H1 (cell line): ENCODE data around the gene SGK2. TPM values are rescaled to one million over a fixed set of nuclear protein-coding genes. Genes with fewer than 3 reads are reported as not detected.

Experiments
- CTCF ChIA-PET: fragments of 300-600 bp; sonication (Branson Sonifier 250); formaldehyde crosslinking; loops from one replicate; lab custom pipeline; 2021; ENCODE audit not compliant: partially characterized antibody; lab: Charles Lee
- POLR2A ChIA-PET: fragments of 300-600 bp; sonication (Branson Sonifier 250); formaldehyde crosslinking; loops from one replicate; lab custom pipeline; 2021; ENCODE audit warnings: inconsistent platforms; ENCODE audit not compliant: partially characterized antibody; lab: Charles Lee
- DNase-seq, 2 experiments: peaks; one replicate each; pipeline versions ENCODE4 v3.0.0 to v3.0.0-alpha.2; 2010 to 2022; ENCODE audit warnings: low spot score in 2 of 2, low read depth in 1 of 2, mixed read lengths in 1 of 2
- FAIRE-seq: peaks from 2 replicates; lab custom pipeline; 2011; peaks lifted over from hg19 to GRCh38; lab: Jason Lieb, UNC
- H2AFZ ChIP-seq: 2 replicates; pipeline ENCODE4 v1.8.1; 2012; ENCODE audit warnings: low read length, inconsistent platforms
- H2AK5ac ChIP-seq: 2 replicates; pipeline ENCODE4 v1.6.1; 2013; ENCODE audit warnings: low read depth, low read length
- H2BK120ac ChIP-seq: replicated peaks from 2 replicates; pipeline ENCODE3; 2013; ENCODE audit warnings: low read depth, low read length, inconsistent platforms
- H2BK12ac ChIP-seq: 2 replicates; pipeline ENCODE4 v1.6.1; 2013; ENCODE audit warnings: low read depth, low read length
- H2BK15ac ChIP-seq: 2 replicates; pipeline ENCODE4 v1.6.1; 2013; ENCODE audit warnings: low read length
- H2BK20ac ChIP-seq: 2 replicates; pipeline ENCODE4 v1.6.1; 2013; ENCODE audit warnings: low read length
- H2BK5ac ChIP-seq: 2 replicates; pipeline ENCODE4 v1.6.1; 2013; ENCODE audit warnings: low read depth, low read length
- H3K14ac ChIP-seq: 2 replicates; pipeline ENCODE4 v1.6.1; 2013; ENCODE audit warnings: inconsistent platforms; ENCODE audit not compliant: insufficient read length
- H3K18ac ChIP-seq: 2 replicates; pipeline ENCODE4 v1.6.1; 2013; ENCODE audit warnings: low read length; ENCODE audit errors: extremely low read depth
- H3K23ac ChIP-seq: 2 replicates; pipeline ENCODE4 v1.6.1; 2013; ENCODE audit warnings: inconsistent platforms; ENCODE audit not compliant: insufficient read length
- H3K23me2 ChIP-seq: 2 replicates; pipeline ENCODE4 v1.6.1; 2013; ENCODE audit warnings: low read depth, low read length
- H3K27ac ChIP-seq: 2 replicates; pipeline ENCODE4 v1.6.1; 2011; ENCODE audit warnings: low read depth, low read length, inconsistent platforms
- H3K27me3 ChIP-seq, 4 experiments: replicated peaks in 1 of 4; 1 replicate in 1 of 4; 2 replicates in 3 of 4; pipeline versions ENCODE4 v1.6.1 to v1.8.1; 2011 to 2013; ENCODE audit warnings: low read length in 3 of 4, mild to moderate bottlenecking in 3 of 4, inconsistent platforms in 2 of 4, mixed read lengths in 2 of 4, moderate library complexity in 1 of 4; ENCODE audit not compliant: control insufficient read depth in 3 of 4, insufficient read depth in 3 of 4; ENCODE audit errors: extremely low read depth in 1 of 4
- H3K36me3 ChIP-seq, 4 experiments: 2 replicates each; pipeline versions ENCODE4 v1.6.1 to v1.8.1; 2011 to 2013; ENCODE audit warnings: mild to moderate bottlenecking in 4 of 4, low read length in 3 of 4, moderate library complexity in 2 of 4, control low read depth in 1 of 4, inconsistent platforms in 1 of 4; ENCODE audit not compliant: insufficient read depth in 4 of 4, control insufficient read depth in 2 of 4
- H3K4ac ChIP-seq: replicated peaks from 2 replicates; pipeline ENCODE3; 2013; ENCODE audit warnings: low read length, low read depth, mixed read lengths, inconsistent platforms; ENCODE audit not compliant: insufficient read length
- H3K4me1 ChIP-seq, 4 experiments: replicated peaks in 1 of 4; 1 replicate in 1 of 4; 2 replicates in 3 of 4; pipeline versions ENCODE4 v1.6.1 to v1.8.1; 2011 to 2013; ENCODE audit warnings: low read length in 3 of 4, inconsistent platforms in 2 of 4, mixed read lengths in 1 of 4; ENCODE audit not compliant: insufficient read depth in 4 of 4, control insufficient read depth in 3 of 4
- H3K4me2 ChIP-seq, 2 experiments: 2 replicates each; pipeline versions ENCODE4 v1.6.1 to v1.8.1; 2011 to 2013; ENCODE audit warnings: low read depth in 2 of 2, low read length in 2 of 2, control low read depth in 1 of 2, inconsistent platforms in 1 of 2, mild to moderate bottlenecking in 1 of 2; ENCODE audit not compliant: insufficient read depth in 1 of 2
- H3K4me3 ChIP-seq, 4 experiments: fragments of 200-600, 300-600 bp in 1 of 4; sonication (generic), shearing (Covaris generic), sonication (Bioruptor Twin) in 1 of 4; 2 replicates each; pipeline versions ENCODE4 v1.5.1 to v1.8.1; 2011 to 2016; ENCODE audit warnings: low read length in 4 of 4, low read depth in 3 of 4, control low read depth in 2 of 4, inconsistent platforms in 2 of 4, mild to moderate bottlenecking in 2 of 4, mixed read lengths in 1 of 4, moderate library complexity in 1 of 4; ENCODE audit not compliant: insufficient read depth in 2 of 4; ENCODE audit errors: extremely low read depth in 1 of 4
- H3K56ac ChIP-seq: replicated peaks from 2 replicates; pipeline ENCODE3; 2013; ENCODE audit warnings: low read depth, mild to moderate bottlenecking, mixed read lengths, low read length, inconsistent platforms; ENCODE audit not compliant: insufficient read length
- H3K79me1 ChIP-seq: 2 replicates; pipeline ENCODE4 v1.6.1; 2013; ENCODE audit warnings: low read depth, low read length, control low read depth
- H3K79me2 ChIP-seq, 2 experiments: 2 replicates each; pipeline versions ENCODE4 v1.6.1 to v1.8.1; 2012 to 2013; ENCODE audit warnings: low read length in 2 of 2, mild to moderate bottlenecking in 2 of 2, inconsistent platforms in 1 of 2; ENCODE audit not compliant: insufficient read depth in 2 of 2, control insufficient read depth in 1 of 2
- H3K9ac ChIP-seq, 4 experiments: replicated peaks in 1 of 4; 1 replicate in 1 of 4; 2 replicates in 3 of 4; pipeline versions ENCODE4 v1.6.1 to v1.8.1; 2011 to 2013; ENCODE audit warnings: low read depth in 3 of 4, low read length in 3 of 4, control low read depth in 2 of 4, mild to moderate bottlenecking in 2 of 4, moderate library complexity in 2 of 4, inconsistent platforms in 1 of 4; ENCODE audit errors: extremely low read depth in 1 of 4
- H3K9me3 ChIP-seq, 2 experiments: 2 replicates each; pipeline versions ENCODE4 v1.6.1 to v1.8.1; 2012 to 2013; ENCODE audit warnings: mild to moderate bottlenecking in 2 of 2, moderate library complexity in 2 of 2, control low read depth in 1 of 2, inconsistent platforms in 1 of 2, low read depth in 1 of 2, low read length in 1 of 2, mixed read lengths in 1 of 2; ENCODE audit not compliant: insufficient read depth in 2 of 2
- H4K20me1 ChIP-seq, 2 experiments: replicated peaks in 1 of 2; 2 replicates each; pipeline versions ENCODE3 to v1.8.1; 2011 to 2013; ENCODE audit warnings: inconsistent platforms in 2 of 2, low read length in 2 of 2, mild to moderate bottlenecking in 1 of 2; ENCODE audit not compliant: insufficient read depth in 2 of 2, control insufficient read depth in 1 of 2
- H4K5ac ChIP-seq: 2 replicates; pipeline ENCODE4 v1.6.1; 2013; ENCODE audit warnings: low read length, low read depth, mixed read lengths, inconsistent platforms; ENCODE audit not compliant: insufficient read length
- H4K8ac ChIP-seq: 2 replicates; pipeline ENCODE4 v1.8.0; 2013; ENCODE audit warnings: mild to moderate bottlenecking, moderate library complexity, low read length, inconsistent platforms; ENCODE audit not compliant: insufficient read depth; ENCODE audit errors: extremely low read depth
- H4K91ac ChIP-seq: replicated peaks from 2 replicates; pipeline ENCODE3; 2013; ENCODE audit warnings: low read length, mixed read lengths, inconsistent platforms; ENCODE audit not compliant: insufficient read length
- BCL11A ChIP-seq, 2 experiments: IDR thresholded peaks; one replicate each; pipeline ENCODE4 v1.6.1; 2011; ENCODE audit warnings: low read depth in 2 of 2, low read length in 2 of 2, mild to moderate bottlenecking in 2 of 2
- EGR1 ChIP-seq: IDR thresholded peaks from 2 replicates; pipeline ENCODE4 v1.6.1; 2011; ENCODE audit warnings: low read depth, low read length, borderline replicate concordance
- GABPA ChIP-seq: IDR thresholded peaks from 2 replicates; pipeline ENCODE4 v1.6.1; 2011; ENCODE audit warnings: mild to moderate bottlenecking, low read length, moderate library complexity, borderline replicate concordance; ENCODE audit not compliant: insufficient read depth
- KDM5A ChIP-seq: fragments of 200-600 bp; IDR thresholded peaks from 2 replicates; pipeline ENCODE4 v1.7.1; 2012; ENCODE audit warnings: mild to moderate bottlenecking, low read length, inconsistent platforms, mixed read lengths
- NRF1 ChIP-seq: IDR thresholded peaks from 2 replicates; pipeline ENCODE4 v1.6.1; 2011; ENCODE audit warnings: mild to moderate bottlenecking, low read depth, low read length, improper control_type of control experiment
- POLR2A ChIP-seq, 2 experiments: IDR thresholded peaks; 1 replicate in 1 of 2; 2 replicates in 1 of 2; pipeline ENCODE4 v1.6.1; 2011; ENCODE audit warnings: low read depth in 2 of 2, low read length in 2 of 2, mild to moderate bottlenecking in 2 of 2; ENCODE audit errors: control extremely low read depth in 1 of 2
- SAP30 ChIP-seq: fragments of 300-600 bp; sonication (generic); IDR thresholded peaks from 2 replicates; pipeline ENCODE4 v1.7.1; 2012; ENCODE audit warnings: low read length, moderate library complexity, mild to moderate bottlenecking, inconsistent platforms; ENCODE audit not compliant: insufficient read depth, insufficient replicate concordance
- SP2 ChIP-seq: IDR thresholded peaks from 2 replicates; pipeline ENCODE4 v1.6.1; 2012; ENCODE audit warnings: mild to moderate bottlenecking, low read length, inconsistent platforms
- SRF ChIP-seq: IDR thresholded peaks from 2 replicates; pipeline ENCODE4 v1.6.1; 2011; ENCODE audit warnings: mild to moderate bottlenecking, low read depth, low read length, moderate library complexity
- SUZ12 ChIP-seq: fragments of 200-600 bp; sonication (generic); IDR thresholded peaks from 2 replicates; pipeline ENCODE4 v1.6.1; 2012; ENCODE audit warnings: mild to moderate bottlenecking, inconsistent platforms, low read length, moderate library complexity, mixed read lengths
- WGBS, 2 experiments: shearing (Covaris generic) in 1 of 2; methylation state at CpG; one replicate each; pipeline versions ENCODE4 v1.1.6 to v1.1.7; 2013 to 2015; ENCODE audit warnings: low lambda C conversion rate in 2 of 2, mixed read lengths in 2 of 2, inconsistent platforms in 1 of 2, low coverage in 1 of 2, missing lambda C conversion rate in 1 of 2; ENCODE audit not compliant: insufficient replicate concordance in 2 of 2, insufficient coverage in 1 of 2, insufficient read length in 1 of 2; ENCODE audit errors: extremely low coverage in 1 of 2, missing lambda C conversion rate in 1 of 2; 5-methylcytosine and 5-hydroxymethylcytosine counted together
- polyA plus RNA-seq, 7 experiments: library from polyadenylated mRNA; depleted of rRNA in 3 of 7; stranded (reverse) in 5 of 7; unstranded in 2 of 7; fragments of >200 nt in 5 of 7; fragments of 200-250 nt in 2 of 7; gene quantifications; 1 replicate in 5 of 7; 2 replicates in 1 of 7; 4 replicates in 1 of 7; pipeline versions ENCODE4 v1.2.1 to v1.2.3, GENCODE V29; 2011 to 2013; ENCODE audit warnings: missing spikeins in 2 of 7, mixed read lengths in 2 of 7
- total RNA-seq: library from RNA; stranded (reverse); fragmentation: NEBNext Ultra II Directional; extraction: Animal tissue kit (Norgen Biotek cat#: 25700); gene quantifications from 2 replicates; pipeline ENCODE4 v1.2.1, GENCODE V29; 2021
- TF ChIP-seq, protein P1 (sequence below): IDR thresholded peaks from 2 replicates; pipeline ENCODE4 v1.6.1; 2011; ENCODE audit warnings: low read length, improper control_type of control experiment

SGK2 gene
- total and polyA plus RNA-seq, 2 of the 8 experiments (the other 6 are each of a cell fraction or from before 2014, with no cell fraction given): 0.21 TPM; not detected in 1

DNA sequence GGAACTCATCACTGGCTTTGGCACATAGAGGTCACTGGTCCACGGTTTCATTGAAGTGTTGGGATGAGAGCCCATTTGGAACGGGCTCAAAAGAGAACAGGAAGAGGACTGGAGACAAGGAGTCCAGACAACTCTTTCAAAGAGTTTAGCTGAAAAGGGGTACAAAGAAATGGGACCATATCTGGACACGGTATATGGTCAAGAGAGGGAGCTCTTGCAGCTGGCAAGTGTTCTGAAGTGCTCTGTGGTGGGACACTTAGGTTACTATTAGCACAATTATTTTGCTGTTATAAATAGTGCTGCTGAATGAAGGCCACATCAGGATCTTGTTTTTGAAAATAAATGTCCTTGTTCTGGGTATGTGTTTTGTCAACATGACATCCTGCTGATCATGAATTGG lies 4.6 kb downstream of the SGK2 start:
- Histone ChIP-seq H3K4ac (no peak overlapping the region), H3K56ac (no peak overlapping the region), H4K8ac (no peak overlapping the region), H3K18ac (no peak overlapping the region), H3K4me1 (no peaks in the 10 kb centered on the region; a peak in 1 of 7 replicates), H3K4me2 (no peak overlapping the region), H3K14ac (no peak overlapping the region), H2BK12ac (no peak overlapping the region), H2AK5ac (no peak overlapping the region), H3K23ac (no peak overlapping the region), H4K91ac (no peak overlapping the region), H3K79me1 (no peaks in the 10 kb centered on the region), H2BK20ac (no peak overlapping the region), H2AFZ (no peak overlapping the region), H3K23me2 (peaks cover 5% of the 10 kb centered on the region), H3K79me2 (no peaks in the 10 kb centered on the region), H2BK120ac (no peak overlapping the region), H3K27me3 (no peaks in the 10 kb centered on the region), H3K9ac (no peak overlapping the region), H2BK15ac (no peak overlapping the region), H4K5ac (no peak overlapping the region), H4K20me1 (no peaks in the 10 kb centered on the region), H3K4me3 (no peak overlapping the region), H2BK5ac (no peak overlapping the region), H3K36me3 (no peaks in the 10 kb centered on the region), H3K27ac (no peak overlapping the region), H3K9me3 (no peaks in the 10 kb centered on the region)
- WGBS, 2 experiments: 73% methylated on average over 3 of the region's 3 CpGs; no CpG with 5 or more reads in 1 of the 2 experiments
- DNase-seq (no peak), FAIRE-seq (no peak)
- ChIA-PET CTCF (no interaction called here), POLR2A (no interaction called here)
- TF ChIP-seq SP2 (no peak), SRF (no peak), EGR1 (no peak), POLR2A (IDR thresholded peaks at IDR 0.05; ENCODE audit: control extremely low read depth in 1 of 2, low read depth in 2 of 2, low read length in 2 of 2) (no peak), NRF1 (no peak), KDM5A (no peak), SUZ12 (no peak), SAP30 (no peak), GABPA (no peak), BCL11A (IDR thresholded peaks at IDR 0.05; ENCODE audit: low read depth in 2 of 2, low read length in 2 of 2) (no peak)
- TF ChIP-seq, protein P1, sequence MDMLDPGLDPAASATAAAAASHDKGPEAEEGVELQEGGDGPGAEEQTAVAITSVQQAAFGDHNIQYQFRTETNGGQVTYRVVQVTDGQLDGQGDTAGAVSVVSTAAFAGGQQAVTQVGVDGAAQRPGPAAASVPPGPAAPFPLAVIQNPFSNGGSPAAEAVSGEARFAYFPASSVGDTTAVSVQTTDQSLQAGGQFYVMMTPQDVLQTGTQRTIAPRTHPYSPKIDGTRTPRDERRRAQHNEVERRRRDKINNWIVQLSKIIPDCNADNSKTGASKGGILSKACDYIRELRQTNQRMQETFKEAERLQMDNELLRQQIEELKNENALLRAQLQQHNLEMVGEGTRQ: no peak
